ENCODE data around the gene HCRT. TPM values are rescaled to one million over a fixed set of nuclear protein-coding genes. Genes with fewer than 3 reads are reported as not detected.
"Not testable (repeated sequence)": the region's sequence is repeated elsewhere in the genome, so short reads cannot be mapped to it uniquely, and the experiment has no call there.

HCRT gene
- total RNA-seq, 1 experiment from 2014 or later: not detected

DNA sequence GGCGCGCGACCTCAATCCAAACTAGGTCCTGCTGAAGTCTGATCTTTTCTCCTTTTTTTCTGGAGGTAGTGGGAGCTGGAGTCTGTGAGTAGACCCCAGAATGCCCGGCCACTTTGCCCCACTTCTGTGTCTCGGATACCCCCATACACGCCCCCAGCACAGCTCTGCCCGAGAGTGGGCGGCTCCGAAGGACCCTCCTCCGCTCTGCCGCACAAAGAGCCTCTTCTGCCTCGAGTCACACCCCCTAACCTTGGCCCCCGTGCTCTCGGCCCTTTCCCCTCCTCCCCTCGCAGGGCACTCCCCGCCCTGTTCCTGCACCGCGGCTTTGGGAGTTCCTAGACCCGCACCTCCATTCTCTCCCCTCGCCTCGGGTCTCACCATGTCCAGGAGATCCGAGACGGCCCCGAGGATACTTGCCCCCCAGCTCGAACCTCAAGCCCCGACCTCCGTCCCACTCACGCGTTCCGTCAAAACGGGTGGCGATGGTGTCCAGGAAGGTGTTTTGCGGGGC, 4.8 kb downstream of the HCRT start:
- DNase-seq (ENCODE audit: low read depth): no peak

DNA sequence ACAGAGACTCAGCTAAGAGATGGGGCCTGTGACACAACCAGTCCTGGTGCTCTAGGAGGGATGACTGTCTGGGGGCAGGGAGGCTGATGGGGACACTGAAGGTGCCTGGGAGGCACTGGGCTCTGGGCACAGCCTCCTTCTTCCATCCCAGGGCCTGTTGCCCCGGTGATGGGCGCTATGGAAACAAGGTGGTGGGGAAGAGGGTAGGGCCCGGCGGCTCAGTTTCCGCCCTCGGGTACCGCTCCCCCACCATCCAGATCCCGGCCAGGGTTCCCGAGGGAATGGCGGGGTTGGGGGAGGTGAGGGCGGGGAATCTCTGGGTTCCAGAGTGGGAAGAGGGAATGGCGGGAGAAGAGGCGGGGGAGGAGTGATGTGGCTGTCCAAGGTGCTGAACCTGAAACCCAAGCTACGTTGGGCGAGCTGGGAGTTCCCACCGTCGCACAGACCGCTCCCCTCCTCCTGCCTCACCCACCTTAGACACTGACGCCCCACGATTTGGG, 5.3 kb downstream of the HCRT start:
- peak; percentile 46 for DNase-seq (ENCODE audit: low read depth)

DNA sequence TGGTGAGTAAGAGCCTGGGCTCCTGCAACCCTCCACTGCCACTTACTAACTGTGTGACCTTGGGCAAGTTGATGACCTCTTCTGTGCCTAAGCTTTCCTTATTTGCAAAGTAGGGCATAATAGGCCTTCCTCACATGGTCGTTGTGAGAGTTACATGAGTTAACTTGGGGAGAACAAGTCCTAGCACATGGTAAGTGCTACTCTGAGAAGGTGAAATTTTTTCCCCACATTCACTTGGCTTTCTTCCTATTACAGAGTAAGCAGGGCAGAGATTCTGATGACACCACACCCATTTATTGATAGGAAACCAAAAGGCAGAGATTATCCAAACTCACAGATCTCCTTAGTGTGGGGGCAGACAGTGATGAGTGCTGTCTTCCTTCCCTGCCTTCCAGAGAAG, 5.9 kb downstream of the HCRT start:
- DNase-seq (ENCODE audit: low read depth): no peak

DNA sequence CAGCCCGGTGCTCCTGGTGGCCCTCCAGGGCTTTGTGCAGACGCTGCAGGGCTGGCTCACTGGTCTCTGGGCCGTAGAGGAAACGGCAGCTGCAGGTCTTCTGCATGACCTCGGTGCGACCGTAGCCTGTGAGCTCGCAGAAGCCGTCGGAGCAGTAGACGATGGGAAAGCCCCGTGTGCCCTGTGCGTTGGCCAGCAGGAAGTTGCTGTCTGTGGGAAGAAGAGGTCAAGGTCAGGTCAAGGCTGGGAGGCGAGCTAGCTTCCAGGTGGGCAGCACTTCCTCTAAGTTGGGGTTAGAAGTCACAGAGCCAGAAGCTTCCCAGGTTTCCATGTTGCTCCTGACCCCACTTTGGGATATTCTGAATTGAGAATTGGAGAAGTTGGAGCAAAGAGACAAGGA, 6.4 kb downstream of the HCRT start:
- no peak for DNase-seq (ENCODE audit: low read depth)

DNA sequence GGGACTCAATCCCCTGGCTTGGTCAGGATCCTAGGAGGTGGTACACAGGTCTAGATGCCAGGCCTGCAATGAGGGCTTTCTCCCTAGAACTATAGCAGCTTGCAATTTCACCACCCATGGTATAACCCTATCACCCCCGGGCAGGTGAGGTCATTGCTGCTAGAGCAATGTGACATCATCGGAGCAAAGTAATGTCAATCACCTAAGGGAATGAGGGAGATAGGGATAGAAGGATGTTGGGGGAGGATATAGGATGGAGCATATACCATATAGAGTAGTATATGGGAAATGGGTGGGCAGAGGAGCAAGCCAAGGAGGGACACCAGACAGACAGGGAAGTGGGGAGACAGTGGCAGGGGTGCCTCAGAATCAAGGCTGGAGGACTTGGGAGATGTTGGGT, 7.6 kb downstream of the HCRT start:
- no peak for DNase-seq (ENCODE audit: low read depth)

DNA sequence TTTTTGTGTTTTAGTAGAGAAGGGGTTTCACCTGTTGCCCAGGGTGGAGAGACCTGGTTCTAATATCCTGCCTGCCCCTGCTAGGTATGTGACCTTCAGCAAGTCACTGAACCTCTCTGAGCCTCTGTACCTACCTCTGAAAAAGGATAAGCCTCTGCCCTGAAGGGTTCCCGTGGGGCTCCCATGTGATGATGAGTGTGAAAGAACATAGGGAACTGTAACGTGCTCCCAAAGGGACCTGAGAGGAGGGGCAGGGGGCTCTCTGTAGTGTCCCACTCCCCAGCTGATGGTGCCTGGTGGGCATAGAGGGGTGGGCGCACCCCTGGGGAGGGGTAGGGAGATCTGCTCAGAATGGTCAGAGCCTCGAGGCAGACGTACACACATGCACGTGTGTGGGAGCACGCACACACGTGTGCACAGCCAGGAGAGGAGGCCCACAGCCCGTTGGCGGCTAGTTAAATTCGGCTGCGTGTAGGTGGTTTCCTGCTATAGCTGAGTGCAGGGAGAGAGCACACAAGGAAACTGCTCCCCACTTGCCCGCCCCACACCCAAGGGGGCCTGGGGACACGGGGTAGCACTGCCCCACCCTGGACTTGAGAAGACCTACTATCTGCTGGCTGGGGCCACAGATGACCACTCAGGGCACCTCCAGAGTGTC, 11.0 kb downstream of the HCRT start:
- DNase-seq (ENCODE audit: low read depth): no peak

DNA sequence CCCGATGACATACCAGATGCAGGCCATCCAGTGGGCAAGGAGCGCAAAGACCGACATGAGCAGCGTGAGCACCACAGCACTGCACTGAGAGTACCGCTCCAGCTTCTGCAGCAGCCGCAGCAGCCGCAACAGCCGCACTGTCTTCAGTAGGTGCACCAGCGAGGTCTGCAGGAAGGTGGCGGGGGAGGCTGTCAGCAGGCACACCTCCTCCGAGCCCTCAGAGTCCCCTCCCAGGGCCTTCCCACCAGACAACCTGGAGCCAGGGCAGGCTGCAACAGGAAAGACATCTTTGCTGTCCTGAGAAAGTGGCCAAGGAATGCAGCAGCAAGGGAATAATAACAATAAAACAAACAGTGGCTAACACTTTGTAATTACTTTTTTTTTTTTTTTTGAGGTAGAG, 13.4 kb downstream of the HCRT start:
- DNase-seq (ENCODE audit: low read depth): no peak

DNA sequence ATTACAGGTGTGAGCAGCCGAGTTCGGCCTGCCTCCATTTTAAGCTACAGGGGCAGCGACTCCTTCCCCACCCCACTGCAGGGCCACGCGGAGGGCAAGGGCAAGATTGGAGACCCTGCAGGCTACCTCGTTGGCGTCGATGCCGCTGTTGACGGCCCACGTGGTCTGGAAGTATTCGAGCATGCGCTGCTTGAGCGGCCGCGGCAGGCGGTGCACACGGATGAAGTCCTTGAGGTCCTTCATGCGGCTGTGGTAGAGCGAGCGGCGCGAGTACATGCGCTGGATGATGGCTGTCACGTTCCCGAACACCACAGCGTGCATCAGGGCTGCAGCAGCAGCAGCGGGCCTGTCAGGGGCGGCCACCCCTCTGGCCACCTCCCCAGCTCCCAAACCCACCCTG, 15.9 kb downstream of the HCRT start:
- no peak for DNase-seq (ENCODE audit: low read depth)

DNA sequence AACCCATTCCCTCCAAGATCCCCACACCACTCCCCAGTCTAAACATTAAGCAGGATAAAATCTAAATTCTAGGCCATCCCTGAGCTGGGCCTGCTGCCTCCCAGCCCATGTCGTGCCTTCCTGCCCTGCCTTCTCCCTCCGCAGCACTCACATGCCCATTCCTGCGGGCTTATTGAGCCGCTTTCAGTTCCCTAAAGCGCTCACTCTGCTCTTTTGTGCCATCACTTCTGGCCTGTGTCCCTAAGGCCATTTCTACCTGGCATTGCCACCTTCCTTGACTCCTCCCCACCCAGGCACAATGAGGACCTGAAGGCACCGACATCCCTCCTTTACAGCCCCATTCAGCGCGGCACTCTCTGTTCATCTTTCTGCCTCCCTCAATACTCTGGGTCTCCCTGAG, 17.4 kb downstream of the HCRT start:
- no peak for DNase-seq (ENCODE audit: low read depth)

DNA sequence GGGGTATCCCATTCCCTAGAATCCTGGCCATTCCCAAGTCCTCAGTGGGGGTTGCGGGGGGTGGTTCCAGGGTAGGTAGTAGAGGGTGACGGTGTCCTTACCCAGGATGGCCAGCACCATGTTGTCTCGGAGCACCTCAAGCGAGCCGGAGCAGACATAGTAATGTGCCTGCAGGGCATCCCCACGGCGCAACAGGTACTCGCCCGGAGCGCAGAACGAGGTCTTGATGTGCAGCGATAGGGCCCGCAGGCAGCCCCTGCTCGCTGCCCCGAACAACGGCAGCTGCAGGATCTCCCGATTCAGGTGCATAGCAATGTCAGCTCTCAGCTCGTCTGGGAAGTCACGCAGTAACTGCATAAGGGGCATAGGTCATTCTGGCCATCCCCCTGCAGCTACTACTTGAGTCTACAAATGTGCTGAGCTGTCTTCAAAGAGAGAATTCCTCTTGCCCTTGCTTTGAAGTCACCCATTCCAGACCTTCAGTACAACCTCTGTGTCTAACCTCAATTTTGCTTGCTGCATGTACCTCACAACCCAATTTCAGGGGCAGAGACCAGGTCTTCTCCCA, 19.0 kb downstream of the HCRT start:
- no peak for DNase-seq (ENCODE audit: low read depth)

DNA sequence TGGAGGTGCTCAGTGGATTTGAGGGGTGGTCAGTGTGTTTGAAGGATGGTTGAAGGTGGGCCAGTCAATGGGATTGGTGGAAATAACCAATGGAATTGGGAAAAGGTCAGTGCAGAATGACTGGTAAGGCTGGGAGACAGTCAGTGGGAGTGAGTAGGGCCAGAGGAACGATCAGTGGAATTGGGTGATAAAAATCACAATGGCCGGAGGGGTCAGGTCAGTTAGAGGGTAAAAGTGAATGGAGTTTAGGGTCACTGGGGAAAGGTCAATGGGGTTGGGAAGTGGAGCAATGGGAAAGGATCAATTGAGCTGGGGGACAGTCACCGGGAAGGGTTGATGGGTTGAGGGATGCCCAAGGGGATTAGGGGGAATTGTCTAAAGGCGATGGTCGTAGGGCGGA, 19.5 kb downstream of the HCRT start:
- no peak for DNase-seq (ENCODE audit: low read depth)

DNA sequence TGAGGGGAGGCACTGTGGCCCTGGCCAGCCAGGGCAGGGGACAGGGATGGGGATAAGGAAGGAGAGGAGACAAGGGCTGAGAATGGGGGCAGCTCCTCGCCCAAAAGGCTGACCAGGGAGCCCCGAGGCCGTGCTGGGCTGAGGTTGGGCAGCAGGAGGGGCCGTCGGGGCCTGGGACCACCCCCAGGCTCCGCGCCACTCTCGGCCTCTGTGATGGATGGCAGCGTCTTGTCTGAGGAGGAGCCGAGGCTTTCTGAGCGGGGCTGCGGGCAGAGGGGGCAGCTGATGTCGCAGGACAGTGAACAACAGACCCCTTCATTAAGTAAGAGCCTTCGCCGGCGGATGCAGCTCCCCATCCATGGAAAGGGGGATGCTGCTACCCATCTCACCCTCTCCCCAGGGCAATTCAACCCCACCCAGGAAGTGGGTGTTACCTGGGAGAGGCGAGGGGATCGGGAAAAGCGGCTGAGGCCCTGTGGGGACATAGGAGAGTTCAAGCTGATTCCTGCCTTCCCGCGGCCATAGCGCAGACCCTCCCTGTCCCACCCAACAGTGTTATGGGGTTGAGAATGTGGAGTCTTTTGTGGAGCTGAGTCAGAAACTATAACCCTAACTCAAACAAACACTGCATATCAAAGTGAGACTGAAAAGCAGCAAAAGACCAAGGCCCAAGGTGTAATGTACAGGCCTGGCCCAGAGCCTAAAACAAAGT, 21.4 kb downstream of the HCRT start:
- DNase-seq (ENCODE audit: low read depth): no peak

DNA sequence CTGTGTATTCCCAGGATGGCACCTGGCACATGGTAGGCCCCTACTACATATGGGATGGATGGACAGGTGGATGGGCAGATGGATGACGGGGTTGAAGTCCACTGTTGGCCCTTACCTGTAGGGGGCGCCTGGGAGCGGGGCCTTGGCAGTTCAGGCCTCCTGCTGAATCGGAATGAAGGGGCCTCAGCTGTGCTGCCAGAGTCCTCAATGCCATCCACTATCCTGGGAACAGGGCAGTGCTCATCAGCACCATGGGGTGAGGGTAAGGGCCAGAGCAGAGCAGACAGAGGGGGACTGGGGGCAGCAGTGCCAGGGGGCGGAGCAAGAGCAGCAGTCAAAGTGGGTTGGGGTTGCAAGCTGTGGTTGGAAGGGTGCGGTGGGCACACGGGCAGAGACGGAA, 22.1 kb downstream of the HCRT start:
- DNase-seq (ENCODE audit: low read depth): no peak

DNA sequence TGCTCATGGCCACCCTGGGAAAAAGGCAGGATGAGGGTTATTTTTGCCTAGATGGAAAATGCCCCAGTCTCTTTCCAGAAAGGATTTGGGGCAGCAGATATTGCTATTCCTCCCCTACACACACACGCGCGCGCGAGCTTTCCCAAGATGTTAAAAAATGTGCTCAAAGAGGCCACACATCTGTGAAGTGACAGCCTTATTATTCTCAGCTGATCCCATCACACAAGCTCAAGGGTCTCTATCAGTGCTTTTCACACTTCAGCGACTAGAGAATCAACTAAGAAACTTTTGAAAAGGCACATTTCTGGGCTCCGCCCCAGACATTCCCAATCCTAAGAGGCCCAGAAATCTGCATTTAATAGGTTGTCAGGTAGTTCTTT, 24.7 kb downstream of the HCRT start:
- DNase-seq (ENCODE audit: low read depth): no peak

DNA sequence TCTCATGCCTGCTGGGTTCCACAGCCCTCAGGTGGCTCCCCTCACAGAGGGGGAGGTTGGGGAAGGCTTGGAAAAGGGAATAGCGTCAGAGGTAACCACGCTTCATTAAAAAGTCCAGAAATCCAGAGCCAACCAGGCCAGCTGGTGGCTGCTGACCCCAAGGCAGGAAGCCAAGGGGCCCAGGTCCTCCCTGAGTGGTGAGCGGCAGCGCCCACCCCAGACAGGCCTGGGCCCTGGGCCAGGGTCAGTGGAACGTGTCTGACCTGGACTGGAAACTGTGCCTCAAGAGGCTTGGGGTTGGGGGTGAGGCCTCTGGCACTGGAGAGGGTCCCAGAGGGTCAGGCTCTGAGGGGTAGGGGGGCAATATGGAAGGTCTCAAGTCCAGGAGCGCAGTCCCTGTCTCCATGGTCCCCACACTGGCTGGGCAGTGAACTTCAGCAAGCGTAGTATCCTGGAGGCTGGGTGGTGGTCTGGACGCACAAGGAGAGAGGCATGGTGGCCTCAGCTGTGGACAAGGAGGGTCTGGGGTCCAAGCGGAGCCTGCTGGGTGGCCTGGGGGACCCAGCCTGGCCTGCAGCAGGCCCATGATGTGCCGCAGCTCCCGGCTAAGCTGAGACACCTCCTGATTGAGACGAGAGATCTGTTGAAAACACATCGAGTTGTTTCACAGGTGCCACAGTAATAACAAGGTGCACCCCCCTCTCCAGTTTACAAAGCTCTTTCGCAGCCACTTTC, 25.3 kb downstream of the HCRT start:
- DNase-seq (ENCODE audit: low read depth): no peak

DNA sequence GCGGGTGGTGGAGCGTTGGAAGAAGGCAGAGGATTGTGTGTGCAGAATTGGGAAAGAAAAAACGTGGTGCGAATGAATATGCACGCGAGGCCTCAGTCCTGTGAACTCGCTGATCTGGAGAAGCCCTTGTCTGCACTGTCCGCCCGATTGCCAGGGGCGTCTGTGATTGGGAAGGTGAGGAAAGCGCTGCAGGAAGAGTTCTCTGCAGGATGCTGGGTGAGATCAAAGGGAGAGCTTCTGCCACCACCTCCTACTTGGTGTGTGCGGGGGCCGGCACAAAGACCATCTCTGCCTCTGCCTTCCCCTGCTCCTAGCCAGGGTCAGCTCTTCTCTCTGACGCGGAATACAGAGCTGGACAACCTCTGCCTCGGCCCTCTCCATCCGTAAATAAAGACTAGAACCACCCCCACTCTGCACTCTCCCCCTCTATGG, 29.6 kb downstream of the HCRT start:
- peak; percentile 58 for DNase-seq (ENCODE audit: low read depth)

DNA sequence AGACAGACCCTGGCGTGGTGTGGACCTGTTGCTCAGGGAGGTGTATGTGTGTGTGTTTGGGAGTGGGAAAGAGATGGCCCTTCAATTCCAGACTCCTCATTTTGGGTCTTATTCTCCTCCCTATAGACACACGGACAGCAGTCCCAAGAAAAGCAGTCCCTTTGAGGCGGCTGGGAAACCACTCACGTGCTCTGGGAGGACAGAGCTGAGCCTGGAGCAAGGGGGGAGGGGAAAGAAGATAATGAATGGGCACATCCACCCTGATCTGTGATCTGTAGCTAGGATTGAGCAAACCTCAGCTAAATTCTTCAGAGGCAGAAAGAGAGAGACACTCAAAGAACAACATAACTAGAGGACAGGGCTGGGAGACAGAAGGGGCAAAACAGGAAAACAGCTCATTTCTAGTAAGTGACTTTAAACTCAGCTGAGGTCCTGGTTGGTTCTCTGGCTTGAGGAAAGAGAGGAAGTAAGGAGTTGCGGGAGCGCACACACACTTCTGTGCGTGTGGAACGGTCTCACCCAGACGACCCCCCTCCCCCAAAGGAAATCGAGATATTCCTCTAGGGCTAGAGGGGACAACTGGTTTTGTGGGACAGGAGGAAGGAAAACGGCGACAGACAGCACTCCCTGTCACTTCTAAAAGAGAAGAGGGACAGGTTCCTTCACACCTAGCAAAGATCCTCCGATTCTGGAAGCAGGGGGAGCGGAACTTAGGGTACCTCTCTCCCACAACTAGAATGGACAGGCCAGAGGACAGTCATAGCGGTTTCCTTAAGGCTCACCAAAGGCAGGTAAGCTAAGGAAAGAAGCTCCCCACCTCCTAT, 31.1 kb downstream of the HCRT start:
- peak; percentile 20 for DNase-seq (ENCODE audit: low read depth)

DNA sequence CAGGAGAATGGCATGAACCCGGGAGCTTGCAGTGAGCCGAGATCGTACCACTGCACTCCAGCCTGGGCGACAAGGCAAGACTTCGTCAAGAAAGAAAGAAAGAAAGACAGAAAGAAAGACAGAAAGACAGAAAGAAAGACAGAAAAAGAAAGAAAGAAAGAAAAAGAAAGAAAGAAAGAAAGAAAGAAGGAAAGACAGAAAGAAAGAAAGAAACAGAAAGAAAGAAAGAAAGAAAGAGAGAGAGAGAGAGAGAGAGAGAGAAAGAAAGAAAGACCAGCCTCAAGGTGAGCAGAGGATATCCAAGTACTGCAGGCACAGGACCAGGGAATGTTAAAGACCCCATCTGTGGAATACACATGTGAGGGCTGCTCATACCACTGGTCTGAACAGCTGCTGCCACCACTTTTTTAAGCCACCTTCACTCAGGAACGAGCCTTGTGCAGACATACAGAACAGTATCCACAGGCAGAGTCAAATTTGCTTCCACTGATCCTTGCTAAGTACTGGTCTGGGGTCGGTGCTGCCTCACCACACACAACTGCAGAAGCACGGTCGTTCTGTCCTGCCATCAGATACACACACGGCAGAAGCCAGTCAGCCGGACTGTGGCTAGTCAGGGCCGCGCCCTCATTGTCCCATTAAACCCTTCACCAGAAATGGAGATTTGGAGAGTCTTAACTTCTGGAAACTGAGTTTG, 38.2 kb downstream of the HCRT start:
- no peak for DNase-seq (ENCODE audit: low read depth)

DNA sequence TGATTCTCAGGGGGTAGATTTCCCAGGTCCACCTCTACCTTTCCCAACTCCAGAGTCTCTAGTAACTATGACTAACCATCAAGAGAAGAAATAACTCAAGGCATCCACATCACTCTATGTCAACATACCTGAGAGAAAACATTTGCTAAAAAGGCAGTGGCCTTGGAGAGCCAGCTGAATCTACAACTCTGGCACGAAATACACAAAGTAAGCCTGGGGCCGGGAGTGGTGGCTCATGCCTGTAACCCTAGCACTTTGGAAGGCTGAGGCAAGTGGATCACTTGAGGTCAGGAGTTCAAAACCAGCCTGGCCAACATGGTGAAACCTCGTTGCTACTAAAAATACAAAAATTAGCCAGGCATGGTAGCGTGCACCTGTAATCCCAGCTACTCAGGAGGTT, 42.1 kb downstream of the HCRT start:
- DNase-seq (ENCODE audit: low read depth): not testable (repeated sequence)

DNA sequence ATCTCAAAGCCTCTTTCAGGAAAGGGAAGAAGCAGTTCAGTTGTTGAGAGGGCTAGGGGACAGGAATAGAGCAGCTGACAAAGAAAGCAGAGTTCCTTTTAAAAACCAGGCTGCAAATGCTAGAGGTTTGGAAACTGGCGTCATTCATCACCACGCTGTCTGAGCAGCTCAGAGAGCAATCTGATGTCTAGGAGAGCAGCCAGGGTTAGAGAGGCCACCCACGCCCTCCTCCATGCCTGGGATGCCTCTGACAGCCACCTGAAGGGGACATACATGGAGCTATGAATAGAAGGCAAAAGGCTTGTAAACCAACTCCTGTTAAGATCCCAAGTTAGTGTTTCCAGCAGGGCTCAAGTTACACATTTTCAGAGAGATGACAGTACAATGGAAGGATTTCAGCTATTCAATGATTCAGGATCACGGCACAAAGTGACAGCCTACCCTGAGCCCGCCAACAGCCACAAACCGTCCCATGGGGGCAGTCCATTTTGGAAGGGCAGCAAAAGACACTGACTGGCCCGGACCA, 42.8 kb downstream of the HCRT start:
- DNase-seq (ENCODE audit: low read depth): no peak

DNA sequence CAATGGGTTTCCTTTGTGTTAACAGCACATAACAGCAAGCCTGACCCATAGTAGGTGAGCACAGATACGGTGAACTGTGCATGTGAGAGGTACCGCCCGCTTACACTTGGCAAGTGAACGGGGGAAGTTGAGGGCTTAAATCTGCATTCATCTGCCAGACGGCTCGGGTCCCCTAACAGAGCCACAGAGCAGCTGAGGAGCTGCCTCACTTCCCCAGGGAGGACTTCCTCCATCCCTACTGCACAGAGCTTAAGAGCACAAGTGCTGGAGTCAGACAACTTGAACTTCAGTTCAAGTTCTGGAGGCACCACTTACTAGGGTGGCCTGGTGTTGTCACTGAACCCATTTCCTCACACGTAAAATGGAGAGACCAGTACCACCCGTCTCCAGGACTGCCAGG, 43.9 kb downstream of the HCRT start:
- no peak for DNase-seq (ENCODE audit: low read depth)

All from RPMI7951 (cell line).